Measurements from ENCODE around the gene TMEM135. TPM values are rescaled to one million over a fixed set of nuclear protein-coding genes. Genes with fewer than 3 reads are reported as not detected.
A peak's percentile ranks its signal among the peaks of the same experiment; 100 is the strongest.
"Not testable (repeated sequence)": the region's sequence is repeated elsewhere in the genome, so short reads cannot be mapped to it uniquely, and the experiment has no call there.

TMEM135 gene
- total RNA-seq, 1 donor from 2014 or later = 33.9 TPM

DNA sequence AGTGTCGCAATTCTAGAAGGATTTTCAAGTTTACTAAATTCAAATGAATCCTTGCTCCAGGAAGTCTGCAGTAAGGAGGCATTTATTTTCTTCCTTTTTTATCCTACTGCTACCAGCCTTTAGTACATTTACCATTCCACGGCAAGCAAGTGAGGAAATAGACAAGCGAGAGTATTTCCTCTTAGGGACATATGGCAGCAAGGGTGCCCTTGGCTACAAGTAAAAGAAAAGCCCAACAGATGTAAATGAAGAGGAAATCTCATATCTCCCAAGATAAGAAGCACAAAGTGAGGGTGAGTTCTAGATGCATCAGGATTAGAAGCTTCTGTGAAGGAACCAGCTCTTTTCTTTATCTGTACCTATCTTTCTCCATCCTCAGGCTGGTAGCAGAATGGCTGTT is 44.7 kb upstream of the TMEM135 start:
- TF ChIP-seq, protein P1, sequence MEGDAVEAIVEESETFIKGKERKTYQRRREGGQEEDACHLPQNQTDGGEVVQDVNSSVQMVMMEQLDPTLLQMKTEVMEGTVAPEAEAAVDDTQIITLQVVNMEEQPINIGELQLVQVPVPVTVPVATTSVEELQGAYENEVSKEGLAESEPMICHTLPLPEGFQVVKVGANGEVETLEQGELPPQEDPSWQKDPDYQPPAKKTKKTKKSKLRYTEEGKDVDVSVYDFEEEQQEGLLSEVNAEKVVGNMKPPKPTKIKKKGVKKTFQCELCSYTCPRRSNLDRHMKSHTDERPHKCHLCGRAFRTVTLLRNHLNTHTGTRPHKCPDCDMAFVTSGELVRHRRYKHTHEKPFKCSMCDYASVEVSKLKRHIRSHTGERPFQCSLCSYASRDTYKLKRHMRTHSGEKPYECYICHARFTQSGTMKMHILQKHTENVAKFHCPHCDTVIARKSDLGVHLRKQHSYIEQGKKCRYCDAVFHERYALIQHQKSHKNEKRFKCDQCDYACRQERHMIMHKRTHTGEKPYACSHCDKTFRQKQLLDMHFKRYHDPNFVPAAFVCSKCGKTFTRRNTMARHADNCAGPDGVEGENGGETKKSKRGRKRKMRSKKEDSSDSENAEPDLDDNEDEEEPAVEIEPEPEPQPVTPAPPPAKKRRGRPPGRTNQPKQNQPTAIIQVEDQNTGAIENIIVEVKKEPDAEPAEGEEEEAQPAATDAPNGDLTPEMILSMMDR (conservative IDR thresholded peaks at IDR 0.05) = no peak
- Mint-ChIP-seq H3K4me1 (ENCODE audit: unreplicated experiment) (peaks cover 18% of the 10 kb centered on the region), H3K27me3 (peaks cover 10% of the 10 kb centered on the region), H3K4me3 (no peak overlapping the region), H3K36me3 (no peaks in the 10 kb centered on the region), H3K27ac (no peak overlapping the region), H3K9me3 (no peaks in the 10 kb centered on the region)
- DNase-seq (ENCODE audit: extremely low spot score, unreplicated experiment) = no peak

DNA sequence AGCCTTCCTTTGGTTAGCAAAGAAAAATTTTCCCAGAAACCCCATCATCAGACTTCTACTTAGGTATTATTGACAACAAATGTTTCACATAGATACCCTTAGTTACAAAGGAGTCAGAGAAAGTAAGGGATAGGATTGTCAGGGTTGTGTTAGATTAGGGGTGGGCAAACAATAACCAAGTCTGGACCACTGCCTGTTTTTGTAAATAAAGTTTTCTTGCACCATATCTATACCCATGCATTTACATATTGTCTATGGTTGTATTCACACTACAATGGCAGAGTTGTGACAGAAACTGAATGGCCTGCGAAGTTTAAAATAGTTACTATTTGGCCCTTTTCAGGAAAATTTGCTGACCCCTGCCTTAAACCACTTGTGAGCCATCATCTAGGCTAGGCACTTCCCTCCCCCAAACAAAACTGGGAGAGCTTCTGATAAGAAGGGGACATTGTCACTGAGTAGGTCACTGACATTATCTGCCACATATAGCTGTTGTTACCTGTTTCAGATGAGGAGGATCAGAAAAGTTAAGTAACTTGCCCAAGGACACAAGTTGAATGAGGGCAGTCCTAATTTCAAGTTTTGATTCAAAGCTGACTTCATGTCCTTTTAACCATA is 40.7 kb upstream of the TMEM135 start:
- TF ChIP-seq, protein P1 (conservative IDR thresholded peaks at IDR 0.05) = no peak
- no peaks in the 10 kb centered on the region for H3K9me3 Mint-ChIP-seq
- no peak for DNase-seq (ENCODE audit: extremely low spot score, unreplicated experiment)
- H3K27ac Mint-ChIP-seq = no peak overlapping the region
- no peaks in the 10 kb centered on the region for H3K36me3 Mint-ChIP-seq
- no peak overlapping the region for H3K4me3 Mint-ChIP-seq
- H3K27me3 Mint-ChIP-seq = no peaks in the 10 kb centered on the region
- H3K4me1 Mint-ChIP-seq (ENCODE audit: unreplicated experiment) = peaks cover 20% of the 10 kb centered on the region

- DNase-seq (ENCODE audit: extremely low spot score, unreplicated experiment) = no peak
- Mint-ChIP-seq H3K27me3 (no peaks in the 10 kb centered on the region), H3K9me3 (no peaks in the 10 kb centered on the region), H3K36me3 (no peaks in the 10 kb centered on the region), H3K27ac (no peak overlapping the region), H3K4me3 (no peak overlapping the region), H3K4me1 (ENCODE audit: unreplicated experiment) (peaks cover 20% of the 10 kb centered on the region)
- TF ChIP-seq, protein P1 (conservative IDR thresholded peaks at IDR 0.05) = no peak
Observed at GRCh38 chr11:86999388-86999787, 38.3 kb upstream of the TMEM135 start.

GRCh38 chr11:86999859-87000753 is 37.6 kb upstream of the TMEM135 start:
- Mint-ChIP-seq H3K9me3 (no peaks in the 10 kb centered on the region), H3K4me3 (peak overlapping the region; percentile 15), H3K27ac (peak overlapping the region; percentile 66), H3K27me3 (no peaks in the 10 kb centered on the region), H3K36me3 (no peaks in the 10 kb centered on the region), H3K4me1 (ENCODE audit: unreplicated experiment) (peaks cover 20% of the 10 kb centered on the region)
- no peak for DNase-seq (ENCODE audit: extremely low spot score, unreplicated experiment)
- TF ChIP-seq, protein P1 (conservative IDR thresholded peaks at IDR 0.05) = no peak

- H3K4me3 Mint-ChIP-seq = no peak overlapping the region
- no peak for DNase-seq (ENCODE audit: extremely low spot score, unreplicated experiment)
- peaks cover 13% of the 10 kb centered on the region for H3K4me1 Mint-ChIP-seq (ENCODE audit: unreplicated experiment)
- no peaks in the 10 kb centered on the region for H3K9me3 Mint-ChIP-seq
- no peaks in the 10 kb centered on the region for H3K36me3 Mint-ChIP-seq
- no peak overlapping the region for H3K27ac Mint-ChIP-seq
- H3K27me3 Mint-ChIP-seq = no peaks in the 10 kb centered on the region
- TF ChIP-seq, protein P1 (conservative IDR thresholded peaks at IDR 0.05) = no peak
Observed at GRCh38 chr11:87002918-87003317, 34.8 kb upstream of the TMEM135 start.

DNA sequence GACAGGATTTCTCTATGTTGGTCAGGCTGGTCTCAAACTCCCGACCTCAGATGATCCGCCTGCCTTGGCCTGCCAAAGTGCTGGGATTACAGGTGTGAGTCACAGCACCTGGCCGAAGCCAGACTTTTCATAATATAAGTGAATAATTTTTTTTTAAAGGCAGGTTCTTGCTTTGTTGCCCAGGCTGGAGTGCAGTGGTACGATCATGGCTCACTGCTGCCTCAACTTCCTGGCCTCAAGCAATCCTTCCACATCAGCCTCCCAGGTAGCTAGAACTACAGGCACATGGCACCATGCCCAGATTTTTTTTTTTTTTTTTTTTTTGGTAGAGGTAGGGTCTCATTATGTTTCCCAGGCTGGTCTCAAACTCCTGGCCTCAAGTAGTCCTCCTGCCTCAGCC is 33.5 kb upstream of the TMEM135 start:
- H3K36me3 Mint-ChIP-seq; H3K27me3 Mint-ChIP-seq; H3K9me3 Mint-ChIP-seq; DNase-seq (ENCODE audit: extremely low spot score, unreplicated experiment); H3K27ac Mint-ChIP-seq; H3K4me3 Mint-ChIP-seq: not testable (repeated sequence)
- H3K4me1 Mint-ChIP-seq (ENCODE audit: unreplicated experiment) = peaks cover 12% of the 10 kb centered on the region

All from type B pancreatic cell (in vitro differentiated cells).